ENCODE measurements around the gene TAOK1. TPM values are rescaled to one million over a fixed set of nuclear protein-coding genes. Genes with fewer than 3 reads are reported as not detected.

The TAOK1 gene
- total RNA-seq, 4 donors from 2014 or later, result 54.7 to 71.8 (median 64.9) TPM

DNA sequence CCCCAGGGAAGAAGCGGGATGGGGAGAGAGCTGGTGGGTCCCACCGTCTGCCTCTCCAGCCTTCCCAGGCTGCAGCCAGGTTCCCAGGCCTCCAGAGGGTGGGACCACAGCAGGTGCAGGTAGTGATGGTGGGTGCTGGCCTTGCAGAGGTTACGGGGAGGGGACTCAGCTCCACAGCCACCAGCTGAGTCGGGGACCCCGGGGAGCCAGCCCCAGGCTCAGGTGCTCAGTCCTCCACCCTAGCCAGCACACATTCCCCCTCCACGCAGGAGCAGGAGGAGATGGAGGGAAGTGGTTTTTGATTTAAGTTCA, 183.4 kb downstream of the TAOK1 start:
- TF ChIP-seq POLR2A (IDR thresholded peaks at IDR 0.05), result no peak
- TF ChIP-seq, protein P1, sequence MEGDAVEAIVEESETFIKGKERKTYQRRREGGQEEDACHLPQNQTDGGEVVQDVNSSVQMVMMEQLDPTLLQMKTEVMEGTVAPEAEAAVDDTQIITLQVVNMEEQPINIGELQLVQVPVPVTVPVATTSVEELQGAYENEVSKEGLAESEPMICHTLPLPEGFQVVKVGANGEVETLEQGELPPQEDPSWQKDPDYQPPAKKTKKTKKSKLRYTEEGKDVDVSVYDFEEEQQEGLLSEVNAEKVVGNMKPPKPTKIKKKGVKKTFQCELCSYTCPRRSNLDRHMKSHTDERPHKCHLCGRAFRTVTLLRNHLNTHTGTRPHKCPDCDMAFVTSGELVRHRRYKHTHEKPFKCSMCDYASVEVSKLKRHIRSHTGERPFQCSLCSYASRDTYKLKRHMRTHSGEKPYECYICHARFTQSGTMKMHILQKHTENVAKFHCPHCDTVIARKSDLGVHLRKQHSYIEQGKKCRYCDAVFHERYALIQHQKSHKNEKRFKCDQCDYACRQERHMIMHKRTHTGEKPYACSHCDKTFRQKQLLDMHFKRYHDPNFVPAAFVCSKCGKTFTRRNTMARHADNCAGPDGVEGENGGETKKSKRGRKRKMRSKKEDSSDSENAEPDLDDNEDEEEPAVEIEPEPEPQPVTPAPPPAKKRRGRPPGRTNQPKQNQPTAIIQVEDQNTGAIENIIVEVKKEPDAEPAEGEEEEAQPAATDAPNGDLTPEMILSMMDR (IDR thresholded peaks at IDR 0.05), result no peak
- DNase-seq (ENCODE audit: low spot score in 2 of 2), result peak in 1 of 2 donors; percentile 79
- H3K4me3 ChIP-seq (ENCODE audit: low read depth, poor library complexity, severe bottlenecking), result no peak overlapping the region
- 88 to 89% methylated on average over 6 of the region's 6 CpGs for WGBS, 2 donors
- intact Hi-C loops (cut with DNase I; ENCODE audit: low total_unique reads), result no loop called here

DNA sequence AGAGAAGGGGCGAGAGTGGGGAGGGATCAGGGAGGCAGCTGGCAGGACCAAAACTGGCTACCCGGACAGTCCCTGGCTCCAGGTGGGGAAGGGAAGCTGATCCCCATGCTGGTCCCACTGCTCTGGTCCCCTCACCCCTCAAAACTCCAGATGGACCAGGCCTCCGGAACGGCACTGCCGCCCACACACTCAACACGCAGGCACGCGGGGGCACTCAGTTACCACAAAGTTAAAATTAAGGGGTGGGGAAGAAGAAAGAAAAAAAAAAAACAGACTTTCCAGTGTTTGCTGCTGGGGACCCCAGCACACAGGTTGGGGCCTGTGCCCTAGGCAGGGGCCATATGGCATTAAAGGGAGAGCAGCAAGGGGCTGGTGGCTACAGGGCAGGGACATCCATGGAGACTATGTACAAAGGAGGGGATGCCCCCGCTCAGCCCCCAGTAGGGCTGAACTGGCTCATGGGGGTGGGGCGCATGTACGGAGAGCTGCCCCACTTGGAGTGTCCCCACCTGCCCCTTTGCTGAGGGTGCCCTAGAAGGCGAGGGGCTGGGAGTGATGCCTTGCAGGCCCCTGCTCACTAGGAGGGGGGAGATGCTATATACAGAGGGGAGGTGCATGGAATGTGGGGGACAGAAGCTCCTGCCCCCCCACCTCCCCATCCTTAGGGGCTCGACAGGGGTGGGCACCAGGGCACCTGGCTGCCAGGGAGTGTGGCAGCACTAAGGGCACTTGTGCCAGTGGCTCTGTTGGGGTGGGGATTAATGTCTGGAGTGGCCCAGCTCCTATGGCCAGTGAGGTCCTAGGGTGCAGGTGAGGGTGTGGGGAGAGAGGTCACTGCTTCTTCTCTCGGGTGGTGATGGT, 183.9 kb downstream of the TAOK1 start:
- peak in 1 of 2 donors; percentile 70 for DNase-seq (ENCODE audit: low spot score in 2 of 2)
- WGBS, 2 donors, result 82 to 92% methylated on average over 14 of the region's 14 CpGs
- intact Hi-C loops (cut with DNase I; ENCODE audit: low total_unique reads), result no loop called here
- TF ChIP-seq POLR2A (IDR thresholded peaks at IDR 0.05), result no peak
- TF ChIP-seq, protein P1 (IDR thresholded peaks at IDR 0.05), result no peak
- no peak overlapping the region for H3K4me3 ChIP-seq (ENCODE audit: low read depth, poor library complexity, severe bottlenecking)

DNA sequence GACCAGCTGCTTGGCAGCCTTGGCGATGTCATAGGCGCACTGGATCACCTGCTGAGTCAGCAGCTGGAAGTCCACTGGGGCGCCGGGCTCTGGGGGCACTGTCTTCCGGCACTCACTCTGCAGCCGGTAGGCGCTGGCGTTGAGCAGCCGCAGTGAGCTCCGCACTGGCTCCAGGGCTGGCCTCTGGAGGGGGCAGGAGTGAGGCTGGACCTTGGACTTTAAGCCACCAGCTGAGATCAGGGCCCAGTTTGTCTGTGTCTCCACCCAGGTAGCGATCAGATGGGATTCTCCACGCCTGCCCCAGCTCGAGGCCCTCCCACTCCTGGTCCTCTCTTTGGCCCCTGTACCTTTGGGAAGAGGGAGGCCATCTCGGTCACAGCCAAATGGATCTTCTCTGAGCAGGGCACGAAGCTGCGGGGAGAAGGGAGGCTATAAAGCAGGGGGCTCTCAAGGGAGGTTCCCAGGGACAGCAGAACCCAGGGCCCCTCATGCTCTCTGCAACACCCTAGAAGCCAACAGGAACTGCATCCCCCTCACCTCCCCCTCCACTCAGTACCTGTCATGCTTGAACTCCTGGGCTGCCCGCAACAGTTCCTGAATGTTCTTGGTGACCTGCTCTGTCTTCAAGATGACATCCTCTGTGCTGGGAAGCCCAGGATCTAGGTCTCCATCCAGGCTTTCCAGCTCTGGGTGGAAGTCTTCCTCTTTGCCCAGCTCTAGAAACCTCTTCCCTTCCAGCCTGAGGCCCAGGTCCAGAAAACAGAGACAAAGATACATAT, 184.8 kb downstream of the TAOK1 start:
- intact Hi-C loops (cut with DNase I; ENCODE audit: low total_unique reads), result loop anchor here (5.0 kb wide), 1 partner anchor 37 kb away; no protein-coding TSS in a partner anchor
- WGBS, 2 donors, result 76 to 86% methylated on average over 16 to 17 of the region's 17 CpGs
- peak in 1 of 2 donors; percentile 81 for DNase-seq (ENCODE audit: low spot score in 2 of 2)
- no peak overlapping the region for H3K4me3 ChIP-seq (ENCODE audit: low read depth, poor library complexity, severe bottlenecking)
- TF ChIP-seq, protein P1 (IDR thresholded peaks at IDR 0.05), result no peak

DNA sequence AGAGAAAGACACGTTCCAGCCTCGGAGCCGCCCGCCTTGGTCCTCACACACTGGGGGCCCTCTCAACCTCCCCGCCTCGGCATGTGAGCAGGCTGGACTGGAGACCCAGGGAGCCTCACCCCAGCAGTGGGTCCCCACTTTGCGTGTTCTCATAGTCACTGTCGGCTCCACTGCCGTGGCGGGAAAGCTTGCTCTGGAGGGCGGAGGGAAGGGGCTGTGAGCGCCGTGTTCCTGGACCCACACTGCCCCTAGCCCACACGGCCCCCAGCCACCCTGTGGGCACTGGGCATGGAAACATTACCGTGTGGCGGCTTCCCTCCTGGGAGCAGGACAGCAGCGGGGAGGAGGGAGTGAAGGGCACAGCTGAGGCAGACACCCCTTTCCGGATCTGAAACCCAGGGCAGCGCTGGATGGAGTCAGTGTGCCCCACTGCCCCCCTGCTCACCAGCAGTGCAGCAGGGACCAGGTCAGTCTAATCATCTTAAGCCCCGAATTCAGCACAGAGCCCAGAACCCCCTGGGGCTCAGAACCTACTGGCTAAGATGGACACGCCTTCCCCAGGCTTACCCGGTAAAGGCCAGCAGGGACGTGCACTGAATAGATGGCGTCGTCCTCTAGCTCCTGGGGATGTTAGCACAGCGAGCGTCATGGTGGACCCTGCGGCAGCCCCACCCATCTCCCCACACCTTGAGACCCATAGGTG, 185.5 kb downstream of the TAOK1 start:
- WGBS, 2 donors, result 84 to 85% methylated on average over 24 to 27 of the region's 28 CpGs
- no peak for DNase-seq (ENCODE audit: low spot score in 2 of 2)
- intact Hi-C loops (cut with DNase I; ENCODE audit: low total_unique reads), result loop anchor here (5.0 kb wide), 1 partner anchor 37 kb away; no protein-coding TSS in a partner anchor
- no peak overlapping the region for H3K4me3 ChIP-seq (ENCODE audit: low read depth, poor library complexity, severe bottlenecking)
- no peak for TF ChIP-seq POLR2A (IDR thresholded peaks at IDR 0.05)
- TF ChIP-seq, protein P1 (IDR thresholded peaks at IDR 0.05), result no peak

DNA sequence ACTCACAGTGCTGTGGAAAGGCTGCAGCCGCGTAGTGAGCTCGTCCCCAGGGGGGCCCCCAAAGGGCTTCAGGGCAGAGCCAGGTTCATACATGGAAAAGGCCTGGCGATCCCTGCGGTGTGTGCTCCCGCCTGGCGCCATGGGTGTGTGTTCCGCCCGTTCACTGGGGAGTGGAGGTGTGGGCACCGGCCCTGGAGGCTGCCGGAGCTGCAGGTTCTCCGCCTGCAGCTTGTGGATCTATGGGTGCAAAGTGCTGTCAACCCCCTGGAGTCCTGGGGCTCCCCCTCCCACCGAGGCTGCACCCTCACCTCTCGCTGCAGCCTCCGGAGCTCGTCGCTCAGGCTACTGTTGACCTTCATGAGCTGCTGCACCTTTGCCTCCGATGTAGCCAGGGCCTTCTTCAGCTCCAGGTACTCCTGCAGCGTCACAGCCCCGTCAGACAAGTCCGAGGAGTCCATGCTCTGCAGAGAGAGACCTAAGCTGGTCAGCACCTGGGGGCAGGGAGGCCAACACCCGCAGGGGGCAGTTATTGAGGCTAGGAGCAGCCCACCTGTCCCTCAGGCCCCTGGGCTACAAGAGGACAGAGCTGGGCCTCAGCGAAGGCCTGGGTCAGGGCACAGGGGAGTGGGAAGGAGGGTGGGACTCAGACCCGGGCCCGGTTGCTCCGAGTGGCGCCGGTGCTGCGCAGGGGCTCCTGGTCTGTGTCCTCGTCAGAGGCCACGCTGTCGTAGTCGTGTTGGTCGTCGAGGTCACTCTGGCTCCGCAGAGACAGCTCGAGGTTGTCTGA, 186.2 kb downstream of the TAOK1 start:
- intact Hi-C loops (cut with DNase I; ENCODE audit: low total_unique reads), result loop anchor here (5.0 kb wide), 1 partner anchor 36 kb away; no protein-coding TSS in a partner anchor
- no peak for DNase-seq (ENCODE audit: low spot score in 2 of 2)
- 92 to 93% methylated on average over 16 to 26 of the region's 37 CpGs for WGBS, 2 donors
- H3K4me3 ChIP-seq (ENCODE audit: low read depth, poor library complexity, severe bottlenecking), result no peak overlapping the region
- no peak for TF ChIP-seq POLR2A (IDR thresholded peaks at IDR 0.05)
- TF ChIP-seq, protein P1 (IDR thresholded peaks at IDR 0.05), result no peak
